Fibroblast of skin of right biceps (primary cell): ENCODE measurements around the gene COIL.
"Not testable (repeated sequence)": the region's sequence is repeated elsewhere in the genome, so short reads cannot be mapped to it uniquely, and the experiment has no call there.

ENCODE experiments used
- DNase-seq: peaks from one replicate; pipeline ENCODE4 v3.0.0-alpha.2; 2013

Gene COIL

GRCh38 chr17:56978441-56979090 lies 17.7 kb upstream of the COIL start:
- no peak for DNase-seq

- DNase-seq, result peak; percentile 79
Observed at GRCh38 chr17:56977673-56978395, 17.0 kb upstream of the COIL start, which contains the start of gene SCPEP1. TSS of gene SCPEP1 (plus strand) at chr17:56978131. CDS start at chr17:56978160, 29 bp downstream.

- no peak for DNase-seq
Observed at GRCh38 chr17:56976941-56977608, 16.2 kb upstream of the COIL start.

DNA sequence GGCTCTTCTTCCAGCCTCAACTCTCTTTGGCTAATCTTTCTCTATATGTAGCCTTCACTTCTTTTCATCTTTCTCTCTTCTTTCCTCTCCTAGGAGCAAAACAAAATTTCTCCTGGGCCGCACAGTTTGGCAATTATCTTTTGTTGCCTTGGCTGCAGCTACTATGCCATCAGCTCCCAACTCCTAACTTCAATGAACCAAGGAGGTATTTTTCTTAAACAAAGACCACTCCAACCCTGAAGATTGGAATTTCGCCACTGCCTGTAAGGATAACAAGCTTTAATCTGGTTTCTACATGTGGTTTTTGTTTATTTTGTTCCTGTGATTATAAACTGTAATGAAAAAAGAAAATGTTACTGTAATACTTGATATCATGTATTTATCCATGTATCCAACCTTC lies 14.8 kb upstream of the COIL start:
- DNase-seq, result no peak

DNA sequence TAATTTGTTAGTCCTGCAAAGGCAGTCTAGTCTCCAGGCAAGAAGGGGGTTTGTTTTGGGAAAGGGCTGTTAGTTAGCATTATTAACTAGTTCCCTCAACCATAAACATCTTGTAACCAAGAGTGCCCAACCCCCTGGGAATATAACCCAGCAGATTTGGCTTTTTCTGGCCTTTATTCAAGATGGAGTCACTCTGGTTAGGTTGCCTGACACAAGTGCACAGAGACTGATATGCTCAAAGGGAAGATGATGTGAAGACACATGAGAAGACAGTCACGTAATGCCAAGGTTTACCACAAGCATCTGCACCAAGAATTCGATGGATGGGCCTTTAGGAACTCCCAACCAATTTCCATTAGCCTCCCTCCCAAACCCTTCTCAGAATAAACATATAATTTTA lies 13.2 kb upstream of the COIL start:
- DNase-seq, result no peak

- peak; percentile 21 for DNase-seq
Observed at GRCh38 chr17:56973520-56973919, 12.7 kb upstream of the COIL start.

DNA sequence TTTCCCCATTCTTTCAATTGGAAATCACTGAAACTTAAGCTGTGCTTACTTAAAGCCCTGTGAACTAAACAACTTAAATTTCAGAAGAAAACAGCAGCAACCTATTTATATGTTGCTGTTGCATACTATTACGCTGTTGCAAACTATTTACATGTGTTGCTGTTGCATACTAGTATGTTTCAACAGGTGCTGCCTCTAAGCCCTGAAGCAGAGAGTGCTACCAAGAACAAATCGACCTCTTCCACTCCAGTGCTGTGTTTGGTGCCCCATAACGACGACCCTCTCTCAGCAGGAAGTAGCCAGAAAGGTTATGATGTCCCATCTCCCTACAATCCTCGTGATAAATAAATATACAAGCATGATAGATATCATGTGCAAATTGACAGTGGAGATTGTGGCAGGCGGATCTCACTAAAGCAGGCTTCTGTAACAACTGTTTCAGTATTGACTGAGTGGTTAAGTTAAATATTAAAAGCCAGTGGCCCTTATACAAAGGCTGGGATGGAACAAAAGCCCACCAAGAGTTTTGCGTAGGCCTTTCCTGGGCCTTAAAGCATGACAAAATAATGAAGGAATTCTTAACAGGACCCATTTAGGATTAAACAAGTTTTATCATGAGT lies 11.4 kb upstream of the COIL start:
- no peak for DNase-seq

GRCh38 chr17:56970974-56971373 lies 10.1 kb upstream of the COIL start:
- DNase-seq, result no peak

DNA sequence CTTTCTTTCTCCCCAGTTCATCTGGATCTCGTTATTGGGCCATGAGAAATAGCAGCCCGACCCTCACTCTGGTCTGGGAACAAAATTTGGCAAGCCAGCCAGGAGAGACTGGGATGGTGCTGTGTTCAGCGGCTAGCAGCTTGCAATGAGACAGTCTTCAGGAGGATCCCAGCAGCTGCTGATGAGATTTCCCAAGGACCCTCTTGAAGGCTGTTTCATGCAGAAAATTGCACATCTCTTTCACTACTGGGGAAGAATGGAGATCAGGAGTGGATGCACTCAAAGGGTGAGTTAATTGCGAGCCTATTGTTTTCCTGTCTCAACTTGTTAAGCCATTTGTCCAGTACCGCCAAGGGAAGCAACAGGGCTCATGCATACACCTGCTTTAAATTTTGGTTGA lies 5.5 kb upstream of the COIL start:
- no peak for DNase-seq

- not testable (repeated sequence) for DNase-seq
Observed at GRCh38 chr17:56965681-56966080, 4.8 kb upstream of the COIL start.

GRCh38 chr17:56965241-56965640 lies 4.4 kb upstream of the COIL start:
- DNase-seq, result not testable (repeated sequence)

DNA sequence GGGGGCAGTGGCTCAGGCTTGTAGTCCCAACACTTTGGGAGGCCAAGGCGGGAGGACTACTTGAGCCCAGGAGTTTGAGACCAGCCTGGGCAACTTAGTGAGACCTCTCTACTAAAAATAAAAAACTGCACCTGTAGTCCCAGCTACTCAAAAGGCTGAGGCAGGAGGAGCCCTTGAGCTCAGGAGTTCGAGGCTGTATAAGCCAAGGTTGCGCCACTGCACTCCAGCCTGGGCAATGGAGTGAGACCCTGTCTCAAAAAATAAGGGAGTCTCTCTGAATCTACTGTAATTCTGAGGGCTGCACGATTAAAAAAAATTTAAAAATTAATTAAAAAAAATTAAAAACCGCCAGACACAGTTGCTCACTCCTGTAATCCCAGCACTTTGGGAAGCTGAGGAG lies 3.9 kb downstream of the COIL start:
- no peak for DNase-seq

GRCh38 chr17:56949595-56949994 lies 11.3 kb downstream of the COIL start:
- no peak for DNase-seq

DNA sequence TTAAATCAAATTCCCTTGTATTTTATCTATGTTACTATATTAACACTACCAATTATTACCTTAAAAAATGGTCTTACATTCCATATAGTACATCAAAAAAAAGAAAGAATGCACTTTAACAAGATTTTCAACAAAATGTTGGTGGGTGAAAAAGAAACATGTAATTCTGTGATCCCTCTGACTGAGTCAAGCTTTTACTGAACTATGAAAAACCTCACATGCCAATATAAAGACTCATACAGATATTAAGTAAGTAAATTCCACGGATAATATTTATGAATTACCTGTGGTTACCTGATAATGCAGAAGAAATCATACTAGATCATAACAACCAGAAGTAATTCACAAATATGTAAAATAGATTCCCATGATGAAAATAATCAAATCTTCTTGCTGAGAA lies 12.4 kb downstream of the COIL start:
- DNase-seq, result no peak

DNA sequence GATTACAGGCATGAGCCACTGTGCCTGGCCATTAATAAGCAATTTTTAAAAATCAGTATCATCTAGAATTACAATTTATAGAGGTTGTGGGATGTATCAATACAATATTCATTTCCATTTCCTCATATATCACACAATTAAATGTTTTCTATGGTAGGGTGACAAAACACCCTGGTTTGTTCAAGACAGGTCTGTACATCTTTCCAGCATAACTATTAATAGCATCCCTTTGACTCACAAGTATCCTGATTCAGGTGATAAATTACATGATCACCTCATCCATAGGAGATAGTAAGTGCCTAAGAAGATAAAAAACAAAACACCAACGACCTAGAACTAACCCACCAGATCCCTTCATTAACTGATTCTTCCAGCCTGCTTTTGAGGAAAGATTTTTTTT lies 13.1 kb downstream of the COIL start:
- no peak for DNase-seq

DNA sequence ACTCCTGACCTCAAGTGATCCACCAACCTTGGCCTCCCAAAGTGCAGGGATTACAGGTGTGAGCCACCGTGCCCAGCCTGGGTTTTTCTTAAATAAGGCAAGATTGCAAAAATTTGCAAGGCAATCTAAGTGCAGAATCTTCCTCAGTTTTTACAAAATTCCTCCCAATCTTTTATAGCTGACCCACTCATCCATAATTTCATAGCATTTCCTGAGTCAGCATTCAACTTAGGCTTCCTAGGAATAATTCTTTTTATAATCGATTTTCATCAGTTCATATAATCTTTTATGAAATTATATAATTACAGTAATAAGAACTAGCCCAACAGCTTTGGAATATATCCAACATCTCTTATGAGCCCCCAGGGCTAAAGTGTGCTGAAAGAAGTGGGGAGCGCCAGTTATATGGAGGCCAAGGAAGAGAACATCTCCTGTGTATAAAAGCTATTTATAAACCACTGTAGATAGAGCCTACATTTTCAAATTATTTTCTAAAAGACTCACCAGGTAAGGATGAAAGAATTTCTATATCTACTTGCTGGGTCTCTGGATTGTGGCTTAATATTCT lies 14.8 kb downstream of the COIL start:
- DNase-seq, result no peak

DNA sequence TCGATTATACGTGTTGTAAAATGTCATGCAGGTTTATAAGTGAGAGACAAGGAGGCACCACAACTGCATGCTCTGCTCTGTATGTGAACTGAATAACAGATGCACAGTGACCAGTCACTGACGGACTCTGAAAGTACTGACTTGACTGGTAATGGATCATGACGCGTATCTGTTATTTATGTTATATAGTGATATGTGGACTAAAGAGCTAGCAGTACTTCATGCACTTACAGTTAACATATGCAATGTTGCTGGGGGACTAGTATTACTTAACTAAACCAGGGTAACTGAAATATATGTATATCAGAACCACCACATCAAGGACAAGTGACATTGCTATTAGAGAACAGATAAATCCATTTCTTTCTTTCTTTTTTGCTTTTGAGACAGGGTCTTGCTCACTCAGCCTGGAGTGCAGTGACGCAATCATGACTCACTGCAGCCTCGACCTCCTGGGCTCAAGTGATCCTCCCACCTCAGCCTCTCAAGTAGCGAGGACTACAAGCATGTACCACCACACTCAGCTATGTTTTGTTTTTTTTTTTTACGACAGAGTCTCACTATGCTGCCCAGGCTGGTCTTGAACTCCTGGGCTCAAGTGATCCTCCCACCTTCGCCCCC lies 17.2 kb downstream of the COIL start:
- DNase-seq, result no peak

DNA sequence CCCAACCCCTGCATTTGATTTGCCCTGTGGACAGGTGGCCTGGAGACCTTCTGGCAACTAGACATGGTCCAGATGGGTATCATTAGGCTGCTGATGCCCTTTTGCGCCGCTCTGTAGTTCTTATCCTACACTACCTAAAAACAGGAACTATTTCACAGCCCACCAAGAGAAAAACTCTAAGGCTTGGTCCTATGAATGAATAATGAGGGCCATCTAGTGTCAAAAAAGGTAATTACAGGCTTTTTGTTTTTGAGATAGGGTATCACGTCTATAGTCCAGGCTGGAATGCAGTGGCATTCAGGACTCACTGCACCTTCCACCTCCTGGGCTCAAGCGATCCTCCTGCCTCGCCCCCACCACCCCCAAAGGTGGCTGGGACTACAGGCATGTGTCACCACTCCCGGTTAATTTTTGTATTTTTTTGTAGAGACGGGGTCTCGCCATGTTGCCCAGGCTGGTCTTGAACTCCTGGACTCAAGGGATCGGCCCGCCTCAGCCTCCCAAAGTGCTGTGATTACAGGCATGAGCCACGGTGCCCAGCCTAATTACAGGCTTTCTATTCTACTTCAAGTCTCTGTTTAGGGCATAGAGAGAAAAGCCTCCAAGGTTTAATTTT lies 20.9 kb downstream of the COIL start:
- peak; percentile 64 for DNase-seq

DNA sequence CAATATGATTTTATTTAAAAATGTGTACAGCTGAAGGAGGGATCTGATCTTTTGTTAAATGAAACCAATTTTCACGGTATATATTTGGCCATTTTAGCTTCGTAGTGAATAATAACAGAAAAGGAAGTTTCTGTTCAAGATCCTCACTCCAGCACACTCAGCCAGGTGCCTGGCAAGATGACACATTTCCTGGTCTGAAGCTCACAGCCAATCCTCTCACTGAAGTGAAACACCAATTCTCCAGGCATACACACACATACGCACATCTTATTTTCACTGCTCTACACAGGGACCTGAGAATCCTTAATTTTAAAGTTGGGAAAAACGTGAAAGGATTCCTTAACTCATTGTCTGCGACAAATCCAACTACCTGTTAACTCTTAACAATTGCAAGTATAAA lies 22.6 kb downstream of the COIL start:
- DNase-seq, result not testable (repeated sequence)

DNA sequence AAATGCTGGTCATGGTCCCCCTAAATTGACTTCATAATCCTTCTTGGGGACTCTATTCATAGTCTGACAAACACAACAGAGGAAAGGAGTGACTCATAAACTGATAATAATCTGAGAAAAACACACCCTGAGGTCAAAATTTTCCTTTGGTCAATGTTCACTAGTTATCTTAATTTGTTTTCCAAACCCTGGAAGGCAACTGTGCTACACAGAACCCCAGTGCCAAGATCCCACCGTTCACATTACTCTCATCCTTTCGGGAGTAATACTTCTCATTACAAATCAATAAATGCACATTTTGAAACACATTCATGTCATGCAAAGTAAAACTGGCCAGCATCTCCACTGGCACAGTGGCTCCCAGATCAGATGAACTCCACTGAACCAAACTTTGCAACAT lies 23.2 kb downstream of the COIL start:
- no peak for DNase-seq

DNA sequence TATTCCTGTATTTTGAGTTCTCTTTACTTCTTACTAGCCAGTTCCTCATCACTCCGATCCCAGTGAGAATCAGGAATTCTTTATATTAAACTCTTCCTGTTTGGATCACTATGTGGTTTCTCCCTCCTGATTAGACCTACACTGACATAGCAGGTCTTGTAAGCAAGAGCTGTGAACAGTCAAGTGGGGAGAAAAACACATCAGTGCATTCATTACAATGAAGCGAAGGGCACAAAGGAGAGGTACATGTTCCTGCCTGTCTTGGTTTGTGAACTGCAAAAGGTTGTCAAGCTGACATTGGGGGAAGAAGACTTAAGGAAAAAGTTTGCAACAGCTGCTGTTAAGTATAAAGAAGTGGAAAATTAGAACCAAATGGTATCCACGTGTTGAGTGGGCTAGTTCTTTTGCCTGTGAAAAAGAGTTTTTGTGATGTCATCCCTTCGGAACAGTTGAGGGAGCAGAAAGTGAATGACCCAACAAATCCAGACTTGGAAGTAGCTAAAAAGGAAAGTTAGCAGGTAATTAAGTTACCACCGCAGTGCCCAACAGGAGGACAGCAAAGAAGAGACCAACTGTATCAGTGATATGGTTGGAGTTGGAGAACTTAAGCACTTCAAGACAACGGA lies 24.0 kb downstream of the COIL start:
- no peak for DNase-seq

DNA sequence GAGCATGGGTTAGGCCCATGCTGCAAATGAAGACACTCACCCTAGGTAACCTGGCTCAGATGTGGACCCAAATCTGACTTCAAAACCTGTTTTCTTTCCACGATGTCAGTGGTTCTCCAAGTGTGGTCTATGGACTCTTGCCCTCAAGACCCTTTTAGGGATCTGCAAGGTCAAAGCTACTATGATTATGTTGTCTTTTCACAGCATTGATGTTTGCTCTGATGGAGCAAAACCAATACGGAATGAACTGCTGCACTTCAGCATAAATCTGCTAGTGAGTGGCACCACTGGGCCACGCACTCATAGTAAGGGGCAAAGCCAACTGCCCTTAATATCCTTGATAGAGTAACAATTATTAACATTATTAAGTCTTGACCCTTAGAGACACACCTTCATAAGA lies 25.4 kb downstream of the COIL start:
- no peak for DNase-seq
